DND-41 (cell line): ENCODE results near the gene PCGF2.

Source experiments
- ATAC-seq: fragments of 200-7000 bp; cut with Tn5 transposase; 3 replicates; pipeline ENCODE4 v1.9.1; 2021; ENCODE audit warnings: low read depth; ENCODE audit not compliant: insufficient read depth
- DNase-seq: peaks from one replicate; pipeline ENCODE4 v3.0.0-alpha.2; 2020
- H2AFZ ChIP-seq: 2 replicates; pipeline ENCODE4 v1.6.0; 2012; ENCODE audit warnings: low read depth, low read length
- H3K27ac ChIP-seq: 2 replicates; pipeline ENCODE4 v1.5.1; 2012; ENCODE audit warnings: low read length, inconsistent platforms
- H3K27me3 ChIP-seq: fragments of 200-600 bp; sonication (generic); 2 replicates; pipeline ENCODE4 v1.6.0; 2012; ENCODE audit warnings: low read length, mild to moderate bottlenecking, inconsistent platforms; ENCODE audit not compliant: insufficient read depth, poor library complexity
- H3K36me3 ChIP-seq: 2 replicates; pipeline ENCODE4 v1.5.1; 2012; ENCODE audit warnings: low read length, inconsistent platforms; ENCODE audit not compliant: insufficient read depth
- H3K4me1 ChIP-seq: 2 replicates; pipeline ENCODE4 v1.5.1; 2012; ENCODE audit warnings: mild to moderate bottlenecking, low read length; ENCODE audit not compliant: insufficient read depth
- H3K4me2 ChIP-seq: 2 replicates; pipeline ENCODE4 v1.6.0; 2012; ENCODE audit warnings: mild to moderate bottlenecking, moderate library complexity, low read length, inconsistent platforms; ENCODE audit not compliant: insufficient read depth
- H3K4me3 ChIP-seq, 2 experiments: fragments of 200-600 bp in 1 of 2; shearing (Covaris generic) in 1 of 2; 2 replicates each; pipeline ENCODE4 v1.5.1; 2012 to 2016; ENCODE audit warnings: inconsistent platforms in 2 of 2, low read length in 2 of 2, mild to moderate bottlenecking in 2 of 2, low read depth in 1 of 2, moderate library complexity in 1 of 2
- H3K79me2 ChIP-seq: 2 replicates; pipeline ENCODE4 v1.6.0; 2012; ENCODE audit warnings: low read length, inconsistent platforms; ENCODE audit not compliant: insufficient read depth
- H3K9ac ChIP-seq: 2 replicates; pipeline ENCODE4 v1.6.0; 2012; ENCODE audit warnings: low read depth, mild to moderate bottlenecking, inconsistent platforms, low read length, moderate library complexity
- H3K9me3 ChIP-seq: 2 replicates; pipeline ENCODE4 v1.5.1; 2012; ENCODE audit warnings: low read length, moderate library complexity, mild to moderate bottlenecking, inconsistent platforms; ENCODE audit not compliant: insufficient read depth, severe bottlenecking
- H4K20me1 ChIP-seq: 2 replicates; pipeline ENCODE4 v1.6.0; 2012; ENCODE audit warnings: low read length; ENCODE audit not compliant: insufficient read depth
- EZH2 ChIP-seq: IDR thresholded peaks from 3 replicates; pipeline ENCODE4 v1.6.1; 2012; ENCODE audit warnings: borderline replicate concordance, low read depth, mild to moderate bottlenecking, moderate library complexity, low read length, inconsistent platforms; ENCODE audit not compliant: severe bottlenecking
- TF ChIP-seq, protein P1 (sequence below): IDR thresholded peaks from 2 replicates; pipeline ENCODE4 v1.5.1; 2012; ENCODE audit warnings: borderline replicate concordance, low read length, moderate library complexity, mild to moderate bottlenecking; ENCODE audit not compliant: poor library complexity, severe bottlenecking; ENCODE audit errors: extremely low read depth

Gene PCGF2

DNA sequence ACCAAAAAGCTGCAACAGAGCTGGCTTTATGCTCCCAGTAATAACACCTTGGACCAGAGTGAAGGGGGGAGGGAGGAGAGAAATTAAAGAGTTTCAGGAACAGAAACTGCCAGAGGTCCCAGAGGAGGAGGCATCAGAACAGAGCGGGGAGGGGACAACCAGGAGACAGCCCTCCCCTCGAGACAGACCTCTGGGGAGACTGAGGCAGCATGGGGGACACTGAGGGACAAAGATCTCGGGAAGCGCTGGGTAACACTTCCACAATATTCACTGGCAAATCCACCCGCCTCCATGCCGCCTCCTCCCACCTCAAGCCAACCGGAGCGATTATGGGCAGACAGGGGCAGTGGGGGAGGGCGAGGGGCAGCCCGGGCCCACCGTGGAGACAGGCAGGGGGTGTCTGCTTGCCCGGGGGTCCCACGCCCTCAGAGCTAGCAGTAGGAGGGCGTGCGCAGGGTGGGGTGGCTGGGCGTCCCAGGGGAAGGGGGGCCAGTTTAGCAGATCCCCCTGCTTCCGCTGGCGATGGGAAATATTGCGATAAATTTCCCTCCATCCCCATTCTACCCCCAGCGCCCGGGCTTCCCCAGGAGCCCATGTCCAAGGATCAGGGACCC is 1.2 kb downstream of the PCGF2 start:
- H2AFZ ChIP-seq, result peak overlapping the region; percentile 92; the same call in 1 of the 2 replicates
- ATAC-seq, result peak; percentile 28
- H4K20me1 ChIP-seq, result peaks cover 34% of the 10 kb centered on the region; the same call in 1 of the 2 replicates
- H3K9me3 ChIP-seq, result no peaks in the 10 kb centered on the region
- peak overlapping the region; percentile 59 for H3K27ac ChIP-seq
- TF ChIP-seq, protein P1, sequence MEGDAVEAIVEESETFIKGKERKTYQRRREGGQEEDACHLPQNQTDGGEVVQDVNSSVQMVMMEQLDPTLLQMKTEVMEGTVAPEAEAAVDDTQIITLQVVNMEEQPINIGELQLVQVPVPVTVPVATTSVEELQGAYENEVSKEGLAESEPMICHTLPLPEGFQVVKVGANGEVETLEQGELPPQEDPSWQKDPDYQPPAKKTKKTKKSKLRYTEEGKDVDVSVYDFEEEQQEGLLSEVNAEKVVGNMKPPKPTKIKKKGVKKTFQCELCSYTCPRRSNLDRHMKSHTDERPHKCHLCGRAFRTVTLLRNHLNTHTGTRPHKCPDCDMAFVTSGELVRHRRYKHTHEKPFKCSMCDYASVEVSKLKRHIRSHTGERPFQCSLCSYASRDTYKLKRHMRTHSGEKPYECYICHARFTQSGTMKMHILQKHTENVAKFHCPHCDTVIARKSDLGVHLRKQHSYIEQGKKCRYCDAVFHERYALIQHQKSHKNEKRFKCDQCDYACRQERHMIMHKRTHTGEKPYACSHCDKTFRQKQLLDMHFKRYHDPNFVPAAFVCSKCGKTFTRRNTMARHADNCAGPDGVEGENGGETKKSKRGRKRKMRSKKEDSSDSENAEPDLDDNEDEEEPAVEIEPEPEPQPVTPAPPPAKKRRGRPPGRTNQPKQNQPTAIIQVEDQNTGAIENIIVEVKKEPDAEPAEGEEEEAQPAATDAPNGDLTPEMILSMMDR, result no peak
- TF ChIP-seq EZH2, result no peak
- peaks cover 55% of the 10 kb centered on the region for H3K4me1 ChIP-seq
- peaks cover 1% of the 10 kb centered on the region; the same call in 1 of the 2 replicates for H3K36me3 ChIP-seq
- DNase-seq, result no peak
- peak overlapping the region; percentile 93 to 97; a peak in 3 of 4 replicates for H3K4me3 ChIP-seq
- peaks cover 60% of the 10 kb centered on the region for H3K79me2 ChIP-seq
- peak overlapping the region; percentile 96 for H3K9ac ChIP-seq
- H3K4me2 ChIP-seq, result peak overlapping the region; percentile 85
- H3K27me3 ChIP-seq, result no peaks in the 10 kb centered on the region

- Histone ChIP-seq H3K9me3 (no peaks in the 10 kb centered on the region), H4K20me1 (peaks cover 40% of the 10 kb centered on the region; the same call in 1 of the 2 replicates), H3K4me3 (peak overlapping the region; percentile 93 to 97; a peak in 3 of 4 replicates), H3K9ac (peak overlapping the region; percentile 96; the same call in 1 of the 2 replicates), H3K27ac (peak overlapping the region; percentile 59), H2AFZ (no peak overlapping the region), H3K4me2 (peak overlapping the region; percentile 85), H3K4me1 (peaks cover 50% of the 10 kb centered on the region), H3K79me2 (peaks cover 68% of the 10 kb centered on the region), H3K27me3 (no peaks in the 10 kb centered on the region), H3K36me3 (peaks cover 6% of the 10 kb centered on the region; the same call in 1 of the 2 replicates)
- no peak for TF ChIP-seq EZH2
- TF ChIP-seq, protein P1, result no peak
- ATAC-seq (peak; percentile 11; the same call in 2 of the 3 replicates), DNase-seq (no peak)
Measured at GRCh38 chr17:38746004-38746848, 1.9 kb downstream of the PCGF2 start.

- DNase-seq, result no peak
- no peak overlapping the region for H3K4me3 ChIP-seq
- no peaks in the 10 kb centered on the region for H3K9me3 ChIP-seq
- H3K27ac ChIP-seq, result peak overlapping the region; percentile 59; the same call in 1 of the 2 replicates
- TF ChIP-seq, protein P1, result no peak
- TF ChIP-seq EZH2, result no peak
- peaks cover 46% of the 10 kb centered on the region; the same call in 1 of the 2 replicates for H4K20me1 ChIP-seq
- peak overlapping the region; percentile 85; the same call in 1 of the 2 replicates for H3K4me2 ChIP-seq
- H3K79me2 ChIP-seq, result peaks cover 74% of the 10 kb centered on the region
- H3K9ac ChIP-seq, result peak overlapping the region; percentile 96; the same call in 1 of the 2 replicates
- peaks cover 6% of the 10 kb centered on the region; the same call in 1 of the 2 replicates for H3K36me3 ChIP-seq
- ATAC-seq, result no peak
- H2AFZ ChIP-seq, result no peak overlapping the region
- peaks cover 43% of the 10 kb centered on the region for H3K4me1 ChIP-seq
- no peaks in the 10 kb centered on the region for H3K27me3 ChIP-seq
Measured at GRCh38 chr17:38745545-38745944, 2.6 kb downstream of the PCGF2 start.
